CD4-positive, alpha-beta T cell treated with Interleukin-12 subunit alpha and Interleukin-12 subunit beta, for 1 hour (primary cell): ENCODE measurements around the gene PRM1.

ENCODE experiments used
- DNase-seq: peaks from one replicate; pipeline ENCODE4 v3.0.0-alpha.2; 2020

PRM1 gene

DNA sequence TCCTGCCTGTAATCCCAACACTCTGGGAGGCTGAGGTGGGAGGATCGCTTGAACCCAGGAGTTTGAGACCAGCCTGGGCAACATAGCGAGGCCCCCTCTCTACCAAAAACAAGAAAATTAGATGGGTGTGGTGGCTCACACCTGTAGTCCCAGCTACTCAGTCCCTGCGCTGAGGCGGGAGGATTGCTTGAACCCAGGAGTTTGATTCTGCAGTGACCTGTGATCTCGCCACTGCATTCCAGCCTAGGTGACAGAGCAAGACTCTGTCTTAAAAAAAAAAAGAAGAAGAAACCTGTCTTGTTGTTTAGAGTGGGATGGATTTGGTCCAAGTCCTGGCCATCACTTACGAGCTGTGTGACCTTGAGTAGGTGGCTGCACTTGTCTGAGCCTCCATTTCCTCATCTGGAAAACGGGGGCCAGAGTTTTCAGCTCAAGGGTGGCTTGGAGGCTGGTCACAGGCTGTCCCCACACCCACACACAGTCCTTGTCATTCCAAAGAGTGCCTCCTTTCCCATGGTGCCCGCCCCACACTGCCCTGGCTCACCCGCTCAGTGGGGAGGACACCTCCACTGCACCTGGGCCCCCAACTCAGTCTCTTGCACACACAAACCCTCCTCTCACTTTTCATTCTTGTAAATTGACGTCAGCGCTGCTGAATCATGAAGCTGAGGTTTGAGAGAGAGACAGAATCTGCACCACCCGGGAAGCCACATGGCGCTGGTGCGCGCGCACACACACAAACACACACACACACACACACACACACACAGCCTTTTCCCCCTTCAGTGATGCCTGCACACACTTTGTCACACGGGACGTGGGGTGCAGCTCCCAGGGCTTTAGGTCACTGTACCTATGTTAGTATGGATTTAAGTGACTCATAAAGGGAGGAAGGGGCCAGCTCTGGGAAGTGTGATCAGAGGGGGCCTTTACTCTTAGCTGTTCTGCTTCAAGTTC is 29.3 kb downstream of the PRM1 start:
- peak; percentile 80 for DNase-seq

DNA sequence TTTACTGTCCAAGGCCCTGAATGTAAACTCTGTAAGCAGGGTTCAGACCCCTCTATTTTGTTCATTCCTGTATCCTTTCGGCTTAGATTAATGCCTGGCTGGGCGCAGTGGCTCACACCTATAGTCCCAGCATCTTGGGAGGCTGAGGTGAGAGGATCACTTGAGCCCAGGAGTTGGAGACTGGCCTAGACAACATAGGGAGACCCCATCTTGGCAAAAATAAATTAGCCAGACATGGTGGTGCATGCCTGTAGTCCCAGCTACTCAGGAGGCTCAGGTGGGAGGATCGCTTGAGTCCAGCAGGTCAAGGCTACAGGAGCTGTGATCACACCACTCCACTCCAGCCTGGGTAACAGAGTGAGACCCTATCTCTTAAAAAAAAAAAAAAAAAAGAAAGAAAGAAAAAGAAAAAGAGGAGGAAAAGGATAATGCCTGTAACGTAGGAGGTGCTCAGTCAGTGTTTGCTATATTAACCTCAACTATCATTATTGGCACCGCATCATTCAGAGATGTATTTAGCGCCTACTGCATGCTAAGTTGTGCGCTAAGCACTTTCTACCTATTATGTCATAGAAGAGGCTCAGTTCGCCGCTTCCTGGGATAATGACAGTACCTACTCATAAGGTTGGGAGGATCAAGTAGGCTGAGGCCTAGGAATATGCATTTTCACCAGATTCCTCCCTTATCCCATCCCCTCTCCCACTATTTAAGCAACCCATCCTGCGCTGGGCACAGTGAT is 30.2 kb downstream of the PRM1 start:
- no peak for DNase-seq

DNA sequence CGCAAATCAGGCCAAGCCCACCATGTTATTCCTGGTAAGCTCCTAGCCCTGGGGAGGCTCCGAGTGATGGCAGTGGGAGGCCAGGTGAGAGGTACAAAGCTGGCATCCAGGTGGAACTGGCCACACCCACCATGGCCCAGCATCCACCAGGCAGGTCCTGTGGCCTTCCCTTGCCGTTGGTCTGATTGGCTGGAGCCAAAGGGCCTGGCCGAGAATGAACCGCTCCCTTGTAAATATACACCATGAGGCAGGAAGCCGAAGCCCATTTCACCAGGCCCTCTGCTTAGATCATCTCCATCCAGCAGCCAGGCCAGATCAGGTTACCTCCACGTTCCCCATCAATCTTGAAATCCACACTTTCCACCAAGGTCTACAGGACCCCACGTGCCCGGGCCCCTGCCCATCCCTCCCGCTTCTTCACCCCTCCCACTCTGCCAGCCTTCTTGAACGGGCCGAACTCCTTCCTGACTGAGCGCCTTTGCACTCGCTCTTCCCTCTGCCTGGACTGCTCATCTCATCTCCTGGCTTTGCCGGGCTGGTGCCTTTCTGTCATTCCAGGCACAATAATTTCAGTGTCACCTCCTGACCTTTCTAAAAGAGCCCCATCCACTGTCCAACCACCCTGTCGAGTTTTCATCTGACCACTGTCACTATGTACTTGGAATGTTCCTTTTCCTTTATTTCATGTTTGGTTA is 30.9 kb downstream of the PRM1 start:
- no peak for DNase-seq

DNA sequence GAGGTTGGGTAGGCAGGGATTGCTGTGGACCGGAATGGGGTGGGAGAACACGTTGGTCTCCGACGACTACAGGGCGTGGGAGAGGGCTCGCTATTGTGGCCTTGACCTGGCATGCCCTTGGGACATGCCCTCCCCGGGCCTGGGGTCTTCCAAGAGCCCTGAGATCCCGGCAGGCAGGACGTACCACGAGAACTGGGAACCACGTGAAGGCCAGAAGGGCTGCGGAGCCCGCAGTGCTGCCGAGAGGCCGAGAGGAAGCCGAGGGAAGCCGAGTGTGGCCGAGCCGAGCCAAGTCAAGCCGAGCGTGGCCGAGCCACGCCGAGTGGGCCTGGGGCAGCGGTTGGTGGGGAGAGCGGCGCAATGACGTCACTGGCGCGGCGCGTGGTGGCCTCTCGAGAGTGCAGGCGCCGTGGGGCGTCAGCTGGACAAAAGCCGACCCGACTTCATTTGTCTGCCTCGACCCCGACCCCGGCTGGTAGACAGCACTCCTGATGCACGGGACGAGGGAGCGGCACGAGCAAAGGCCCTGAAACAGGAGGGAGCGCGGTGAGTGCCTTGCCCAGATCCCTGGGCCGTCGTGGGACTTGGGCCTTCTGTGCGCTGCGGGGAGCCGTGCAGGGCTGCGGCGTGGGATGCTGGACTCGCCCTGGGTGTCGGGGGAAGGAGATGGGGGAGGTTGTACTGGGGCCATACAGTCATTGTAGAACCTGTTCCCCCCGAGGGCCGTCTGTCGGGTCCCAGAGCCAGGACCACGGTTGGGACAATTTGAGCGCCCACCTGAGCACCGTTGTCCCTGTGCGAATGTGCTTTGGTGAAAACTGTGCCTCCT is 31.7 kb downstream of the PRM1 start:
- no peak for DNase-seq

DNA sequence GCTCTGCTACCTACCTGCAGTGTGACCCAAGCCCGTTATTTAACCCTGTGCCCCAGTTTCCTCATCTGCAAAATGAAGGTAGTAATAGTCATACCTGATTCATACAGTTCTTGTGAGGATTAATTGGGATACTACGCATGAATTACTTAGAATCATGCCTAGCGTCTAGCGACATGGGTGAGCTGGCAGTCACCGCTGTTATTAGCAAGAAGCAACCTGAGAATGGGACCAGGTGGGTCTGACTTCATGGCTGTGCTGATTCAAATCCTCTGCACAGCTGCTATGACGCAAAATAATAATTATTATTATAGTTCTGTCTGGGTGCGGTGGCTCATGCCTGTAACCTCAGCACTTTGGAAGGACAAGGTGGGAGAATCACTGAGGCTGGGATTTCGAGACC is 33.0 kb downstream of the PRM1 start:
- DNase-seq = no peak

DNA sequence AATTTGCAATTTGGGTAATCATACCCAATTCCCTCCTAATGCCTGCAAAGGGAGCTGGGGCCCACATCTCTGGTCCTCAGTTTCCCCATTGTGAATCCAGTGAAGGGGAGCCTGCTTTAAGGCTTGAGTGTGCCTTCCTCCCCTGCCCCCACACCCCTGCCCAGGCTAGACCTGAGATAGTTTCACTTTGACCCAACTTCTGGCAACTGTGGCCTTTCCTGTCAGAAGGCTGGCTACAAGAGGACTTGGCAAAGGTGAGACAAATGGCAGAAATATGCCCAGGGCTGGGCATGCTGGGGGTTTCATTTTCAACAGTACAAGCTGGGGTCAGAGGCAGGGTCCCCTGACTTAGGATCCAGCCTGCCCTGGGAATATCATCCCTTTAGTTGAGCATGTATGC is 35.1 kb downstream of the PRM1 start:
- DNase-seq = no peak

DNA sequence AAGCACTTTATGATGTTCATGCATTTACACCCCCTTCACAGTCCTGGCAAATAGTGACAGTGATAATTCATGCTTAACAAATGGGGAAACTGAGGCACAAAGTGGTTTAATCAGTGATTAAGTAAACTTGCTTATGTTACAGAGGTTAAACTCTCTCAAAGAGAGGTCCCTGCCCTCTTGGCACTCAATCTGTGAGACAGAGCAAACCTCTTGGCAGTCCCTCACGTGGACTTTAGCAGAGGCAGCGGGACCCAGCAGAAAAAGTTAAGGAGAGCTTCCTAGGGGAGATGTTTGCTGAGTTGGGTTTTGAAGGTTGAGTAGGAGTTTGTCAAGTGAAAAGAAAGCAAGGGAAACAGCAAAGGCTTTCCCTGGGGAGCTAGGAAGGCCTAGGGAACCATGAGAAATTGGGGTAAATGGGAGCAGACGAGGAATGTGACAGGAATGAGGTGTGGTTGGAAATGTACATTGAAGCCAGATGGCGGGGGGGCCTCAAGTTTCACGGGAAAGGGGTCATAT is 35.9 kb downstream of the PRM1 start:
- no peak for DNase-seq

DNA sequence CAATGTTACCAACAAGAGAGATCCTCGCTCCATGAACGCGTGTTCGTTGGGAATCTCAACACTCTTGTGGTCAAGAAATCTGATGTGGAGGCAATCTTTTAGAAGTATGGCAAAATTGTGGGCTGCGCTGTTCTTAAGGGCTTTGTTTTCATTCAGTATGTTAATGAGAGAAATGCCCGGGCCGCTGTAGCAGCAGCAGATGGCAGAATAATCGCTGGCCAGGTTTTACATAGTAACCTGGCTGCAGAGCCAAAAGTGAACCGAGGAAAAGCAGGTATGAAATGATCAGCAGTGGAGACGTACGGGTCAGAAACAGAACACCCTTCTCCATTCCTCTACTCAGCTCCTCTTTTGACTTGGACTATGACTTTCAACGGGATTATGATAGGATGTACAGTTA is 38.5 kb downstream of the PRM1 start:
- DNase-seq = no peak

DNA sequence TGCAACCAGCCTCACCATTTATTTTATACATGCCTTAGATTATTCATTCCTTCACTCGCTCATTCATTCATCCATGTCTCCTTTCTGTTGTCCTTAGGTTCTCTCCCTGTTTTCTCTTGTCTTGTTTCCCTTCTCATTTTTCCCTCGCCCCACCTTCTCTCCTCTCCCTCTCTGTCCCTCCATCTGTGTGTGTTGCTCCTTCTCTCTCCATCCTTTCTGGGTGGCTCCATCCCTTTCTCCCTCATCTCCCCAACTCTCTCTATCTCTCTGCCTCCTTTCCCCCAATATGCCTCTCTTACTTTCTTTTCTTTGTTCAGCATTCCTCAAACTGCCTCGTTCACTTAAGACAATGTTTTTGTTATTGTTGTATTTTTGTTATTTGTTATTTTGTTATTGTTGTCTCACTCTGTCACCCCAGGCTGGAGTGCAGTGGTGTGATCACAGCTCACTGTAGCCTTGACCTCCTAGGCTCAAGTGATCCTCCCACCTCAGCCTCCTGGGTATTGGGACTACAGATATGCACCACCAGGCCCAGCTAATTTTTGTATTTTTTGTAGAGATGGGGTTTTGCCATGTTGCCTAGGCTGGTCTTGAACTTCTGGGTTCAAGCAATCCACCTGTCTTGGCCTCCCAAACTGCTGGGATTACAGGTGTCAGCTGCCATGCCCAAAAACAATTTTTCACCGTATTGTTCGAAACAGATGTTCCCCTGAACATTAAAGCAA is 39.5 kb downstream of the PRM1 start:
- no peak for DNase-seq

DNA sequence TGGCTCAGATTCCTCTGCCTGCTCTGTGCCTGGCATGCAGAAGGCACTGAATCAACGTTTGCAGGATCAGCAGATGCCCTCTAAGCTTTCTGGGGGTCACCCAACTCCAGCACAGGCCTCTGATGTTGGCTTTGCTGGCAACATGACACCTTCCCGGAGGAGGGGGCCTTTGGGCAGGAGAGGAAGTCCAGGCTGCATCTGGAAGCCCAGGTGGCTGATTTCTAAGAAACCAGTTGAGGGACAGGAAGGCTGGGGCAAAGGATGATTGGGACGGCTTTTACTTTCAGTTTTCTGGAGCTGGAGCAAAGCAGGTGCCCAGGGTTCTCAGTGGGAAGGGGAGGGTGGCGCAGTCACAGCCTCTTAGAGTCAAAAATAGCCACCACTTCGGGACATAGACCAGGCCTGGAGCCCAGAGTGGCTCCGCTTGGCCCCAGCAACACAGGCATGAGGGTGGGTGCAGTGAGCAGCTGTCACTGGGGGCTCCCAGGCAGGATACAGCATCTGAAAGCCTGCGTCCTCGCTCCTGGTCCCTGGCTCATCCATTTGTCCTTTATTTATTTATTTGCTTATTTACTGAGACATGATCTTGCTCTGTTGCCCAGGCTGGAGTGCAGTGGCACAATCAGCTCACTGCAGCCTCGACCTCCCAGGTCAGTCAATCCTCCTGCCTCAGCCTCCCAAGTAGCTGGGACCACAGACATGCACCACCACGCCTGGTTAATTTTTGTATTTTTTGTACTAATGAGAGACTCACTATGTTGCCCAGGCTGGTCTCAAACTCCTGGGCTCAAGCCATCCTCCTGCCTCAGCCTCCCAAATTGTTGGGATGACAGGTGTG is 40.3 kb downstream of the PRM1 start:
- DNase-seq = no peak

DNA sequence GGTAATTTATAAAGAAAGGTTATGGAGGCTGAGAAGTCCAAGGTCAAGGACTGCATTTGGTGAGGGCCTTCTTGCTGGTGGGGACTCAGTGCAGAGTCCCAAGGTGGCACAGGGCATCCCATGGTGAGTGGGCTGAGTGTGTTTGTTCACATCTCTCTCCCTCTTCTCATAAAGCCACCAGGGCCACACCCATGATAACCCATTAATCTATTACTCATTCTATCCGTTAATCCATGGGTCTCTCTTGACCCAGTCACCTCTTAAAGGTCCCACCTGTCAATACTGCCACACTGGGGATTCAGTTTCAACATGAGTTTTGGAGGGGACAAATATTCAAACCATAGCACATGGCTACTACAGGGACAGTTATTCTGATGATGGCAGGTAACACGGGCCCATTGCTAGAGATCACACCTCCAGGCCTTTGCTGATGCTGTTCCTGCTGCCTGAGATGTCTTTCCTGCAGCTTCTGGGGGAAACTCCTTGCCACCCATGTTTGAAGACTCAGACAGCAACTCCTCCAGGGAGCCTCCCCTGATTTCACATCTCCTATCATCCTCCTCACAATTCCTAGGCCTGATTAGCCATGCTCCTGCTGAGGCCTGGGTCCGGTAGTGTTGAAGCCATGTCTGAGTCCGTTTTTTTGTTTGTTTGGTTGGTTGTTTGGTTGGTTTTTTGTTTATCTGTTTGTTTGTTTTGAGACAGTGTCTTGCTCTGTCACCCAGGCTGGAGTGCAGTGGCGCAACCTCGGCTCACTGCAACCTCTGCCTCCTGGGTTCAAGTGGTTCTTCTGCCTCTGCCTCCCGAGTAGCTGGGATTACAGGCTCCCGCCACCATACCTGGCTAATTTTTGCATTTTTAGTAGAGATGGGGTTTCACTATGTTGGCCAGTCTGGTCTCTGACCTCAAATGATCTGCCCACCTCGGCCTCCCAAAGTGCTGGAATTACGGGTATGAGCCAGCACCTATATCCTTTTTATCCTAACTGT is 41.2 kb downstream of the PRM1 start:
- DNase-seq = no peak

DNA sequence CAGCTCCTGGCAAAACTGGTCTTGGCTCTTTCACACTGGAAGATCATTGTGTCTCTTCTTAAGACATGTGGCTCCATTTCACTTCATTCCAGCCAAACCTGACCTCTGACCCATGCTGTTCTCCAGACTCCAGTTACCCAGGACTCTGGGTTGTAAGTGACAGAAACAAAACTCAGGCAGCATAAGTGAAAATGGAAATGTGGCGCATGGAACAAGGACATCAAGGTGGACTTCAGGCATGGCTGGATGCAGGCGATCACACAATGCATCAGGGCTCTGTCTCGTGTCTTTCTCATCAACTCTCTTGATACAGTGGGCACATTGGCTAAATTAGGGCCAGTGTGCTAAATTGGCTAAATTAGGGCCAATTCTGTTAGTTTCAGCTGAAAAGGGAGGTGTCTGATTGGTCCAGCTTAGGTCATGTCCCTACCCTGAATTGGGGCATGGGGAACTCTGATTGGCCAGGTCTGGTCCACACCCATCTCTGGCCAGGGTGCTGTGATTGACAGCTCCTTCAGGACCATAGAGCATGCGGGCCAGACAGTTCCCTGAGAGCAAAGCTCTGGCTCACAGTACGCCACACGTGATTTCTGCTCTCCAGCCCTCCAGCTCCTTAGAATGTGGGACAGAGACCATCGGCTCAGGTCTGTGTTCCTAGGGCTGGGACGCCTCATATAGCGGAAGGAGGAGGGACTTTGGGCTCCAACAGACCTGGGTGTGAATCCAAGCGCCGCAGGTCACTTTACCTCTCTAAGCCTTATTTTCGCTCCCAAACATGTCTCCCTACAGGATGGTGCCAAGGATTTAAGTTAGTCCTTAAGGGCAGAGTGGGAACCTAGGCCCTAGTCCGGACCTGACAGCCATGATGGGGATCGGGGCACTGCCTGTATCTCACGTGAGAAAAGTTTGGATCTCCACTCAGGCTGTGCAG is 42.6 kb downstream of the PRM1 start:
- no peak for DNase-seq

DNA sequence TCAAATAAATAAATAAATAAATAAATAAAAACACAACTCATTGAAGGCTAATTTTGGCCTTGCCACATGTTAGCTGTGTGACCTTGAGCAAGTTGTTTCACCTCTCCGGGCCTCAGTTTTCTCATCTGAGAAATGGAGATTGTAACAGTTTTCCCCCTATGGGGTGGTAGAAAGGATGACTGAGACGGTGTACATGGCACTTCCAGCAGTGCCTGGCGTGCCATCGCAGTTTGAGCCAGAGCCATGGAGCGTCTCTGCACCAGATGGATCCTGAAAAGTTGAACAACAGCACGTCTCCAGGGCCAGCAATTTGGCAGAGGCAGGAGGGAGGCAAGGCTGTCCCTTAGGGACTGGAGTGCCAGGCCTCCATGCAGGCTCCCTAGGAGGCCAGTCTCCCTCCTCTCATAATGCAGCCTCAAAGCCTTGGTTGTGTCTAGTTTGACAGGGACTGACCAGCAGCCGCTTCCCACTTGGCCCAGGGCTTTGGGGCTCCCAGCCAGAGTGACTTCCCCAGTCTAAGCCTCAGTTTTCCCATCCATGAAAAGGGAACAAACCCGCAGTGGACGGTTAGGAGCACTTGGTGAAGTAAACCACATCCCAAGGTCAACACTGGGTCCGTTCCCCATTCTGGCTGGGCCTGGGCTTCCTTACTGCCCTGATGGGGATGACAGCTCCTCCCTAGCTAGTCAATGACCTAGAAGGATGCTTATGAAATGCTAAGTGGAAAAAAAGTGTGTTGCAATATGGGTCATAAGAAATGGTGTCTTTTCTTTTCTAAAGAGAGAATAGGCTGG is 44.5 kb downstream of the PRM1 start:
- DNase-seq = no peak

DNA sequence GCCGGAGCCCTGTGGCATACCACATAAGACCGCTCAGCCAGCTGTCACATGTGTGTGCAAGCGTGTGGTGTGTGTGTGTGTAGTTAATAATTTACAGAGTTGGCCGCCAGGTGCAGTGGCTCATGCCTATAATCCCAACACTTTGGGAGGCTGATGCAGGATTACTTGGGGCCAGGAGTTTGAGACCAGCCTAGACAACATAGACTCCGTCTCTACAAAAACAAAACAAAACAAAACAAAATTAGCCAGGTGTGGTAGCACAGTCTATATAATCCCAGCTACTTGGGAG is 45.5 kb downstream of the PRM1 start:
- no peak for DNase-seq

DNA sequence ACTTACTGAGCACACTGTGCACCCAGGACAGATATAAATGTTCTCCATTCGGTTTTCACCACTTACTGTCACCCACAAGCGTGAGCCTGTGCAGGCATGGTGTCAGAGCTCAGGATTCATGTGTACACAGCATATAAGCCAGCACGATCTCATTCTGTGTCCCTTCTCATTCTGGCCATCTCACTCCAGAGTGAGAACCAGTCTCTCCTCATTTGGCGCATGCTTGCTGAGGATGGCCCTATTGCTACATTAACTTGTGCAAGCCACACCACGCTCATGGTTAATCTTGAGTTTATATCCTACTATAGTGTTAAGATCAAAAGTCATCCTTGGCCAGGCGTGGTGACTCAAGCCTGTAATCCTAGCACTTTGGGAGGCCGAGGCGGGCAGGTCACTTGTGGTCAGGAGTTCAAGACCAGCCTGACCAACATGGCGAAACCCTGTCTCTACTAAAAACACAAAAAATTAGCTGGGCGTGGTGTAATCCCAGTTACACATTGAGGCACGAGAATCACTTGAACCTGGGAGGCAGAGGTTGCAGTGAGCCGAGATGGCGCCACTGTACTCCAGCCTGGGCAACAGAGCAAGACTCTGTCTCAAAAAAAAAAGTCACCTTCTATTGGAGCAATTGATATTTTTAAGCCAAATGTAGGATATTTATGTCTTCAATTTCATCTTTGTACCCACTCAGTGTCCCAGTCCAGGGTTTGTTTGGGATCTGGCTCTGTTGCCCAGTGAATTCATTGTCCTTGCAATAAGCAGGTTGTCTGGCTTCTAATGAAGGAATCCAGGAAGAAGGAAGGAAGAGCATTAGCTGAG is 46.0 kb downstream of the PRM1 start:
- no peak for DNase-seq

DNA sequence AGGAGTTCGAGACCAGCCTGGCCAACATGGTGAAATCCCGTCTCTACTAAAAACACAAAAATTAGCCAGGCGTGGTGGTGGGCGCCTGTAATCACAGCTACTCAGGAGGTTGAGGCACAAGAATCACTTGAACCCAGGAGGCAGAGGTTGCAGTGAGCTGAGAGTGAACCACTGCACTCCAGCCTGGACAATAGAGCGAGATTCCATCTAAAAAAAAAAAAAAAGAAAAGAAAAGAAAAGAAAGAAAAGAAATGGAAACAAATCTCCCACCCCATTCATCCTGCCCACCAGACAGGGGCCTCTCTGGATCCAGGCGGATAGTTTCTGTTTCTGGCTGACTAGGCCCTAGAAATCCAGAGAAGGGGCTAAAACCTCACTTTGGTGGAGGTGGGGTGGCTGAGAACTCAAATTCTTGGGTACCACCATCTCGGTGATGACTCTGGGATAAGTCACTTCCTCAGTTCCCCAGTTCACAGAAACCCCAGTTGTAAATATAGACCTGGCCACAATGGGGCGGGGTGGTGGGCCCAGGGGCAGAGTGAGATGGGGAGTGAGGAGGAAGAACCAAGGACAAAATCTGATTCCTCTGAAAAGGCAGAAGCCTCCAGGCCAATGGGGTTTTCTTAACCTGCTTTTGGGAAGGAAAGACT is 47.3 kb downstream of the PRM1 start:
- DNase-seq = peak; percentile 51
